KMS-11 (cell line): ENCODE results near the gene HIRA.

ENCODE experiments used
- H2AFZ ChIP-seq: fragments of 200-600 bp; sonication (generic); 2 replicates; pipeline ENCODE4 v1.6.1; 2016; ENCODE audit warnings: antibody characterized with exemption, mixed run types, low read depth
- H3K27ac ChIP-seq: fragments of 200-600 bp; sonication (generic); 2 replicates; pipeline ENCODE4 v1.6.1; 2016; ENCODE audit warnings: mild to moderate bottlenecking, mixed run types
- H3K27me3 ChIP-seq: fragments of 200-600 bp; sonication (generic); 2 replicates; pipeline ENCODE4 v1.6.1; 2017; ENCODE audit warnings: mild to moderate bottlenecking, low read depth, mixed run types, moderate library complexity; ENCODE audit not compliant: insufficient read depth
- H3K36me3 ChIP-seq: fragments of 200-600 bp; sonication (generic); 2 replicates; pipeline ENCODE4 v1.6.1; 2017; ENCODE audit warnings: mild to moderate bottlenecking, mixed run types; ENCODE audit not compliant: insufficient read depth
- H3K4me1 ChIP-seq: fragments of 200-600 bp; sonication (generic); 2 replicates; pipeline ENCODE4 v1.6.1; 2016; ENCODE audit warnings: mild to moderate bottlenecking, low read depth, mixed run types; ENCODE audit not compliant: poor library complexity, severe bottlenecking
- H3K4me2 ChIP-seq: fragments of 200-600 bp; sonication (generic); 2 replicates; pipeline ENCODE4 v1.7.0; 2016; ENCODE audit warnings: mild to moderate bottlenecking, mixed run types
- H3K4me3 ChIP-seq: fragments of 200-600 bp; sonication (generic); IDR thresholded peaks from 2 replicates; pipeline ENCODE4 v1.6.1; 2017; ENCODE audit warnings: low read depth, low read length, mixed read lengths; ENCODE audit not compliant: insufficient read depth
- H3K79me2 ChIP-seq: fragments of 200-600 bp; sonication (generic); 2 replicates; pipeline ENCODE4 v1.6.1; 2016; ENCODE audit warnings: low read depth, mixed run types; ENCODE audit not compliant: insufficient read depth
- H3K9ac ChIP-seq: fragments of 200-600 bp; sonication (generic); 2 replicates; pipeline ENCODE4 v1.6.1; 2016; ENCODE audit warnings: mild to moderate bottlenecking, mixed run types
- H4K20me1 ChIP-seq: fragments of 200-600 bp; sonication (generic); 2 replicates; pipeline ENCODE4 v1.6.1; 2016; ENCODE audit warnings: mild to moderate bottlenecking, mixed run types; ENCODE audit not compliant: insufficient read depth
- TF ChIP-seq, protein P1 (sequence below): fragments of 200-600 bp; sonication (generic); conservative IDR thresholded peaks from 2 replicates; pipeline ENCODE4 v1.6.1; 2017; ENCODE audit warnings: low read depth, mild to moderate bottlenecking, antibody characterized with exemption, low read length, moderate library complexity, mixed read lengths

The HIRA gene

DNA sequence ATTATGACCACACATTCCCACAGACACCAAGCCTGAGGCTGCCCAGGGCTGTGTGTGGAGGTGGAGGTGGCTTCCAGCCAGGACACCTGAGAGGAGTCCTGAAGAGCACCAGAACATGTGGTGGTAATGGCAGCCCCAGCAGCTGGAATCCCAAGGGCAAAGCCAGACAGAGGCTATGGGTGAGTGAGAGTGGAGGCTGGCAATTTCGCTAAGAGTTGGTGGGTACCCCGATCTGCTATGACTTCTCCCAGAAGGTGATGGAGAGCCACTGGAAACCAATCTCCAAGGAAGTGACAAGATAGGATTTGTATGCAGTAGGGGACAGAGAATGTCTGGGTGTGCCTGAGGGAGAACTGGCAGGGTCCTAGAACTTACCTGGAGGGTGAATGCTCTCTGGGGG is 70.7 kb downstream of the HIRA start:
- Histone ChIP-seq H3K9ac (no peak overlapping the region), H3K27me3 (no peaks in the 10 kb centered on the region), H3K79me2 (no peaks in the 10 kb centered on the region), H3K27ac (no peak overlapping the region), H3K36me3 (0 out of 2 replicates have a peak, but pooled peaks cover 3% of the 10 kb centered on the region), H3K4me1 (no peaks in the 10 kb centered on the region), H3K4me2 (no peak overlapping the region), H2AFZ (no peak overlapping the region), H4K20me1 (no peaks in the 10 kb centered on the region), H3K4me3 (no peak overlapping the region)
- TF ChIP-seq, protein P1, sequence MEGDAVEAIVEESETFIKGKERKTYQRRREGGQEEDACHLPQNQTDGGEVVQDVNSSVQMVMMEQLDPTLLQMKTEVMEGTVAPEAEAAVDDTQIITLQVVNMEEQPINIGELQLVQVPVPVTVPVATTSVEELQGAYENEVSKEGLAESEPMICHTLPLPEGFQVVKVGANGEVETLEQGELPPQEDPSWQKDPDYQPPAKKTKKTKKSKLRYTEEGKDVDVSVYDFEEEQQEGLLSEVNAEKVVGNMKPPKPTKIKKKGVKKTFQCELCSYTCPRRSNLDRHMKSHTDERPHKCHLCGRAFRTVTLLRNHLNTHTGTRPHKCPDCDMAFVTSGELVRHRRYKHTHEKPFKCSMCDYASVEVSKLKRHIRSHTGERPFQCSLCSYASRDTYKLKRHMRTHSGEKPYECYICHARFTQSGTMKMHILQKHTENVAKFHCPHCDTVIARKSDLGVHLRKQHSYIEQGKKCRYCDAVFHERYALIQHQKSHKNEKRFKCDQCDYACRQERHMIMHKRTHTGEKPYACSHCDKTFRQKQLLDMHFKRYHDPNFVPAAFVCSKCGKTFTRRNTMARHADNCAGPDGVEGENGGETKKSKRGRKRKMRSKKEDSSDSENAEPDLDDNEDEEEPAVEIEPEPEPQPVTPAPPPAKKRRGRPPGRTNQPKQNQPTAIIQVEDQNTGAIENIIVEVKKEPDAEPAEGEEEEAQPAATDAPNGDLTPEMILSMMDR, result no peak

- Histone ChIP-seq H3K79me2 (no peaks in the 10 kb centered on the region), H3K9ac (no peak overlapping the region), H4K20me1 (no peaks in the 10 kb centered on the region), H3K27me3 (no peaks in the 10 kb centered on the region), H3K36me3 (0 out of 2 replicates have a peak, but pooled peaks cover 3% of the 10 kb centered on the region), H3K4me3 (no peak overlapping the region), H3K4me1 (no peaks in the 10 kb centered on the region), H2AFZ (no peak overlapping the region), H3K27ac (no peak overlapping the region), H3K4me2 (no peak overlapping the region)
- TF ChIP-seq, protein P1, result no peak
Measured at GRCh38 chr22:19360300-19360792, 71.2 kb downstream of the HIRA start.

DNA sequence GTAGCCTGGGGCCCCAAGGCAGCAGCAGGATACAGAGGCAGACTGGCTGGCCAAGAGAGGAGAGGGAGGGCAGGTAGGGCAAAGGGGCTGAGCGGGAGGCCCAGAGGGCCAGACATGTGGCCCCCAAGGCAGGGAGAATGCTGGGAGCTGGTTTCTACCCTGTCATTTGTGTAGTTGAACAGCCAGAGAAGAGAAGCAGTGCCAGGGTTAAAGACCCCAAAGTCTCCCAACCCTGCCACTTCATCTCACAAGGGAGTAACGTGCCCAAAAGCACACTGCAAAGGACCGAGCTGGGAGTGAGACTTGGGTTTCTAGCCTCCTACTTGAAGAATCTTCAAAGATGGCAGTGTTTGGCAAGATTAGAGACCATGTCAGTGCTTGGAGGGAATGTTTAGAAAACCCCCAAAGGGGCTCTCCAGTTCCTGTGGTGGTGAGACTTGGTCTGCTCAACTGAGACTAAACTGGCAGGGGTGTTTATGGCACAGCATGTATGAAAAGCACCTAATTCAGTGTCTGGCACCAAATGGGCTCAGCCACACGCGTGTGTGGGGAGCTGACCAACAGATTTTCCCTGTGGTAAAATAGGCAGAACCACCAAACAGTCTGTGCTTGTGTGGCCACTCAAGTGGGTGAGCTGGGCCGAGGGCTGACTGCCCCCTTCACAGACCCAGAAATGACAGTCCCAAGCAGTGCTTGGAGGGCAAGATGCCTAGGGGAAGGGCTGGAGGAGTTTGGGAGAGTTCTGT is 71.8 kb downstream of the HIRA start:
- TF ChIP-seq, protein P1, result no peak
- Histone ChIP-seq H3K4me1 (no peaks in the 10 kb centered on the region), H3K4me3 (no peak overlapping the region), H3K36me3 (0 out of 2 replicates have a peak, but pooled peaks cover 3% of the 10 kb centered on the region), H3K27me3 (no peaks in the 10 kb centered on the region), H3K4me2 (no peak overlapping the region), H3K27ac (no peak overlapping the region), H3K79me2 (no peaks in the 10 kb centered on the region), H2AFZ (no peak overlapping the region), H4K20me1 (no peaks in the 10 kb centered on the region), H3K9ac (no peak overlapping the region)

- no peak overlapping the region for H3K27ac ChIP-seq
- H3K4me2 ChIP-seq, result no peak overlapping the region
- no peaks in the 10 kb centered on the region for H3K4me1 ChIP-seq
- H3K36me3 ChIP-seq, result 0 out of 2 replicates have a peak, but pooled peaks cover 3% of the 10 kb centered on the region
- no peaks in the 10 kb centered on the region for H3K27me3 ChIP-seq
- no peak overlapping the region for H3K4me3 ChIP-seq
- no peaks in the 10 kb centered on the region for H3K79me2 ChIP-seq
- TF ChIP-seq, protein P1, result no peak
- no peak overlapping the region for H3K9ac ChIP-seq
- H4K20me1 ChIP-seq, result no peaks in the 10 kb centered on the region
- H2AFZ ChIP-seq, result no peak overlapping the region
Measured at GRCh38 chr22:19358703-19359553, 72.6 kb downstream of the HIRA start.
